HG02623 (cell line): Measurements from ENCODE around the gene EPB41L3.

ENCODE experiments used
- ATAC-seq: cut with Tn5 transposase; IDR thresholded peaks from one replicate; pipeline ENCODE4 v1.9.1; 2021; ENCODE audit warnings: moderate library complexity; ENCODE audit not compliant: unreplicated experiment

EPB41L3 gene

DNA sequence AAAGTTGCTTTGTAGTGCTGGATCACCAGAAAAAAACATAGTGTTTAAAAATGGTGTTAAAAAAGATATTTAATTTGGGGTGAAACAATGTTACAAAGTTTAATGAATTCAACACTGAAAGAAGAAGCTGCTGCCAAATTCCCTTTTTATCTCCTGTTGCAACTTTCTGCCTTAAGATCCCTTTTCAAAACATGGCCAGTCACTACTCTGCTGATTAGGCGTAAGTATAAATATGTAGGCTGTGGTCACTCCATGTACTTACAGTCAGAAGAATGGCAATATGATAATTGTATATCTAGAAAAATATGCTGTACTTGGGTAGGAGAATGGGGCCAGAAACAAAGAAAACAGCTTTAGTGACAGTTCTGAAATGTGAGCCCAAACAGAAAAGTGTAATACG, 124.8 kb downstream of the EPB41L3 start:
- ATAC-seq = no peak

- ATAC-seq = no peak
Observed at GRCh38 chr18:5417342-5417741, 126.5 kb downstream of the EPB41L3 start.

DNA sequence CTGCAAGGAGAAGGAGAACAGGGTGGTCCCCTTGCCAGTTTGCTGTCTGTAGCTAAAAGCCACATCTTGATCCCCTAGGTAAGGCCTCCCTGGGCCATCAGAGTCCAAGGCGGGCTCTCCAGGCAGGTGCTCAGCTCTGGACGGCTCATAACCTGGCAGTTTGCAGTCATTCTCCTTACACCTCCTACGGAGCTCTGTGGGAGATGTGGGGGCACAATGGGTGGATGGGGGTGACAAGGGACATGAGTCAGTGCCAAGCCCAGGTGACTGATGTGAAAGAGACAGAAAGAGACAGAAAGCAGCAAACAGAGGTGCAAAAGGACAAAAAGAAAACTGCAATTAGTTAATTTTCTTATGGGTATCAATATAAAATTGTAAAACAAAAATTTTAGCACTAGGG, 127.7 kb downstream of the EPB41L3 start:
- ATAC-seq = no peak

GRCh38 chr18:5415665-5416064, 128.1 kb downstream of the EPB41L3 start:
- no peak for ATAC-seq

DNA sequence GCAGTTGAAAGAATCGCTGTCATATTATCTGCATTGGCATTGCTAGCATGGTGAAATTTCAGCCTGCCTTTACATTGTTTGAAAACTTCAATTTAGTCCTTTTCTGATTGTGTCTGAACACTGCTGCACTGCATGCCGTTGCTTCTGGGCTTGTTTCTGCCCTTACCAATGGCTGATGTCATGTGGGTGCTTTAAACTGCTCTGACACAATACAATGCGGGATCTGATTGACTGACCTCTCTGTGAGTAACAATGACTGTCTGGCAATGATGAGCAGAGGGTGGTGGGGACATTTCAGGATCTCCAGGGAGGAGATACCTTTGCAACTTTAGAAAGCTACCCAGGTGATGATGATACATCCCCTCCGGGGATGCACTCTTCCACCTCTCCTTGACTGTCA, 128.8 kb downstream of the EPB41L3 start:
- ATAC-seq = no peak

DNA sequence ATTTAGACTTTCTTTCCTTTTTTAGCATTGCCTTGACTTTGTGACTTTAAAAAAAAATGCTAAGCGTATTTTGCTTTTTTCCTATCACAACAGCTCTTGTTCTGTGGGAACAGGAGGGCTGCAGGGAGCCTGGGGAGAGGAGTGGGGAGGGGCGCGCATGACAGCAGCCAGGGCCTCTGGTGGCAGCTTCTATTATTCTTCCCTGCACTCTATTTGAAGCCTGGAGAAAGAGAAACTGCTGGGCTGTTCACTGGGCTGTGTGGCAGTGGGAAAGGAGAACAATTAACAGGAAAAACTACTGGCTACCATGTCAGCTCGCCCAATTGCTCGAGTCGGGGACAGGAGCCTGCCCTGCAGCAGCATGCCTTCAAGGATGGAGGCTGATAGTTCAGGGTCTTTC, 129.3 kb downstream of the EPB41L3 start:
- no peak for ATAC-seq

- ATAC-seq = no peak
Observed at GRCh38 chr18:5413447-5413846, 130.3 kb downstream of the EPB41L3 start.

- no peak for ATAC-seq
Observed at GRCh38 chr18:5410582-5410981, 133.2 kb downstream of the EPB41L3 start.

- ATAC-seq = no peak
Observed at GRCh38 chr18:5398269-5398668, 145.5 kb downstream of the EPB41L3 start.

DNA sequence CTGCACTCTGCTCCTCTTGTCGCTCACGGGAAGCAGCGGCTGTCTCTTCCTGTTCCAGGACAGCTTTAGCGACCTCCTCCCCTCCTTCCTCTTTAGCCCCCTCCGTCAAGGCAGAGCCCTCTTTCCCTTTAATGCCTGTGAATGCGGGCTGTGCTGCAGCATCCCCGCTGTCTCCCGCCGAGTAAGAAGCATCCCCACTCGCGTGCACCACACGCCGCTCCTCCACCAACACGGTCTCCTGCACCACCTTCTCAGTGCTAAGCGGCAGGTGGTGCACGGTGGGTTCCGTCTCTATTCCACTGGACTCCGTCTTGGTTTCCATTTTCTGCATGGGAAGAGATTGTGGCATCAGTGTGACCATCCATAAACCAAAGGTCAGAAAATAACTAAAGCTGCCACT, 146.7 kb downstream of the EPB41L3 start:
- ATAC-seq = no peak

- no peak for ATAC-seq
Observed at GRCh38 chr18:5395860-5396448, 147.8 kb downstream of the EPB41L3 start.

- no peak for ATAC-seq
Observed at GRCh38 chr18:5393779-5394178, 150.0 kb downstream of the EPB41L3 start.

DNA sequence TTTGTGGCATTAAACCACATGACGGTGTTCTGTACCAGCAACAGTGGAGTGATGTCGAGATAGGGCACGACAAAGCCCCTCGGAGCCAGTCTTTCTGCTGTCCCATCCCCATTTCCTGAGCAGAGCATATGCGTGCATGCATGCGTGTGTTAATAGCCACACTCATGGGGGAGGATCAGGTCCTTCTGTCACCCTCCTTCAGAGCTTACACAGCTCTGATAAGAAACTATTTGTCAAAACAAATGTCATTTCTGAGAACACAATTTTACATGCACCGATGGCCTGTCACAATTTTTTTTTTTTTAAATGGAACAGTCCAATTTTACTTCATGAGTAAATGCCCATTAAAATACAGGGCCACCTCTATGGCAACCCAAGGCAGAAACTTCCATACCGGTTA, 152.4 kb downstream of the EPB41L3 start:
- no peak for ATAC-seq

GRCh38 chr18:5389356-5389755, 154.4 kb downstream of the EPB41L3 start:
- ATAC-seq = no peak

- no peak for ATAC-seq
Observed at GRCh38 chr18:5388896-5389295, 154.9 kb downstream of the EPB41L3 start.

DNA sequence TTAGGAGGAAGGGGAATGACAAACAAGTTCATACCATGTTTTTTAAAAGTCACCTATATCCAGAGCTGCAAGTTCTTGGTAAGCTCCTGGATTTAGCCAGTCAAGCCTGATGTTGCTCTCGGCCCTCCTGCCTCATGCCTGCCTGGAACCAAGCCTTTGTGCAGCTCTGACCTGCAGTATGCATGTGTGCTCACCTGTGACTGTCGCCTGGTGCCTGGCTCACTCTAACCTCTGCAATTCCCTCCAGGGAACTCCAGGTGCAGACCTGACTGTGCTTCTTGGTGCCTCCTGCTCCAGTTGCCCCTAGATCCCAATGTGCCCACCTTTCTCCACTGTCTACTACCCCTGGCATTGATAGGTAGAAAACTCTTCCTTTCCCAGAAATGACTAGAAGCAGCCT, 163.2 kb downstream of the EPB41L3 start:
- no peak for ATAC-seq

- no peak for ATAC-seq
Observed at GRCh38 chr18:5376986-5377385, 166.8 kb downstream of the EPB41L3 start.

- no peak for ATAC-seq
Observed at GRCh38 chr18:5370332-5370731, 173.5 kb downstream of the EPB41L3 start.

GRCh38 chr18:5369513-5369912, 174.3 kb downstream of the EPB41L3 start:
- no peak for ATAC-seq

GRCh38 chr18:5365443-5365842, 178.4 kb downstream of the EPB41L3 start:
- ATAC-seq = no peak

DNA sequence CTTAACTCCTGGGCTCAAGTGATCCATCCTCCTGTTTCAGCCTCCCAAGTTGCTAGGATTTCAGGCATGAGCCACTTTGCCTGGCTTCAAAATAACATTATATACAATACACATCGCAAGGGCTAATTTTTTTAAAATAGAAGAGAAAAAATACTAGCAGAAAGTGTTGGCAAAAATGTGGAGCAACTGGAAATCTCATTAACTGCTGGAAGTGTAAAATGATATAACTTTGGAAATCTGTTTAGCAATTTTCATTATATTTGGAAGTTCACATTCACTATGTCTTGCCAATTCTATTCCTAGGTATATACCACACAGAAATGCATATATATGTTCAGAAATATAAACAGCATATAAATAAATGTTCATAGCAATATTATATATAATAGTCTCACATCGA, 193.2 kb downstream of the EPB41L3 start:
- no peak for ATAC-seq
